Measurements from ENCODE around the gene SAP30BP.

The SAP30BP gene

DNA sequence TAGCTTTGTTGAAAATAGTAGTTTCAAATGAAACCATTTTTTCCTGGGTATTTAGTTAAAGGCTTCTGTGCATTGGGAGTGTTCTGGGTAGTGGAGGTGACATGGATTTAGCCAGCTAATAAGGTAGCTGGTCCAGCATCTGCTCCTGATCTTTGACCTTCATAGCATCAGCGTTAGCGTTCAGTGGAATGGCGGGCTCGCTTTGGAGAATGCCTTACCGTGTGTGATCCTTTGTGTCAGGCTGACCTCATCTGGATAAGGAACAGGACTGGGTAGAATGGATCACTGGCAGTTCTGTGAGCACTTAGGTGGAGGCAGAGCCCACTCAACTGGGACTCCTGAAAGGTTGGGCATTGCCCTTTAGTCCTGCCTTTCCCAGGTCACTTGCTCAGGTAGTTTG, 3.7 kb downstream of the SAP30BP start:
- in situ Hi-C loops (cut with HindIII; ENCODE audit: low sequenced_read_pairs), result no loop called here
- TF ChIP-seq, protein P1, sequence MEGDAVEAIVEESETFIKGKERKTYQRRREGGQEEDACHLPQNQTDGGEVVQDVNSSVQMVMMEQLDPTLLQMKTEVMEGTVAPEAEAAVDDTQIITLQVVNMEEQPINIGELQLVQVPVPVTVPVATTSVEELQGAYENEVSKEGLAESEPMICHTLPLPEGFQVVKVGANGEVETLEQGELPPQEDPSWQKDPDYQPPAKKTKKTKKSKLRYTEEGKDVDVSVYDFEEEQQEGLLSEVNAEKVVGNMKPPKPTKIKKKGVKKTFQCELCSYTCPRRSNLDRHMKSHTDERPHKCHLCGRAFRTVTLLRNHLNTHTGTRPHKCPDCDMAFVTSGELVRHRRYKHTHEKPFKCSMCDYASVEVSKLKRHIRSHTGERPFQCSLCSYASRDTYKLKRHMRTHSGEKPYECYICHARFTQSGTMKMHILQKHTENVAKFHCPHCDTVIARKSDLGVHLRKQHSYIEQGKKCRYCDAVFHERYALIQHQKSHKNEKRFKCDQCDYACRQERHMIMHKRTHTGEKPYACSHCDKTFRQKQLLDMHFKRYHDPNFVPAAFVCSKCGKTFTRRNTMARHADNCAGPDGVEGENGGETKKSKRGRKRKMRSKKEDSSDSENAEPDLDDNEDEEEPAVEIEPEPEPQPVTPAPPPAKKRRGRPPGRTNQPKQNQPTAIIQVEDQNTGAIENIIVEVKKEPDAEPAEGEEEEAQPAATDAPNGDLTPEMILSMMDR (IDR thresholded peaks at IDR 0.05; ENCODE audit: low read depth, low read length), result no peak
- H3K4me3 ChIP-seq (ENCODE audit: low read depth, low read length), result no peak overlapping the region
- no peak for DNase-seq (ENCODE audit: low read depth, low spot score)

- TF ChIP-seq, protein P1 (IDR thresholded peaks at IDR 0.05; ENCODE audit: low read depth, low read length), result no peak
- no peak overlapping the region for H3K4me3 ChIP-seq (ENCODE audit: low read depth, low read length)
- DNase-seq (ENCODE audit: low read depth, low spot score), result no peak
- in situ Hi-C loops (cut with HindIII; ENCODE audit: low sequenced_read_pairs), result no loop called here
These were observed 4.9 kb downstream of the SAP30BP start for GRCh38 chr17:75672011-75672410.

- DNase-seq (ENCODE audit: low read depth, low spot score), result no peak
- in situ Hi-C loops (cut with HindIII; ENCODE audit: low sequenced_read_pairs), result no loop called here
- no peak overlapping the region for H3K4me3 ChIP-seq (ENCODE audit: low read depth, low read length)
- TF ChIP-seq, protein P1 (IDR thresholded peaks at IDR 0.05; ENCODE audit: low read depth, low read length), result no peak
These were observed 6.3 kb downstream of the SAP30BP start for GRCh38 chr17:75673487-75673886.

GRCh38 chr17:75676461-75676860, 9.3 kb downstream of the SAP30BP start:
- no peak overlapping the region for H3K4me3 ChIP-seq (ENCODE audit: low read depth, low read length)
- no peak for DNase-seq (ENCODE audit: low read depth, low spot score)
- in situ Hi-C loops (cut with HindIII; ENCODE audit: low sequenced_read_pairs), result no loop called here
- TF ChIP-seq, protein P1 (IDR thresholded peaks at IDR 0.05; ENCODE audit: low read depth, low read length), result no peak

DNA sequence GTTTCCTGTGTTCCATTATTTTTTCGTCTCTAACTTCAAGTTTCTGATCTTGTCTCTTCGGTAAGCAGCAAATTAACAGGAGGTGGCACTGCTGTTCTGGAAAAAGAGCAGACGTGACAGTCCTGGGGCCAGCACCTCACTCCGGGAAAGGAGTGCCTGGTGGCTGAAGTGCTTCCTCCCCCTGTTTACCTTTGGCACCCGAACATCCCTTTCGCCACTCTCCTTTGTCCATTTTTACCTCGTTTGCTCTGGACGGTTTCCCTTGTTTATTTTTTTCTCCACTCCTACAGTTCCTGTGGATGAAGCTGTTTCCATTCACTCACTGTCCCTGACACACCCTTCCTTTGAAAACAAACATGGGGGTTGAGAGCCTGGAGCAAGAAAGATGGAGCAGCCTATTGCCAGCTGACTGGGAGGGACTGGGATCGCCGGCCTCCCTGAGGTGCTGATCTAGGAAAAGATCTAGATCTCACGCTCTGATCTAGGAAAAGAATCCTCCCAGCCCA, 12.6 kb downstream of the SAP30BP start:
- peak; percentile 64 for DNase-seq (ENCODE audit: low read depth, low spot score)
- no peak overlapping the region for H3K4me3 ChIP-seq (ENCODE audit: low read depth, low read length)
- in situ Hi-C loops (cut with HindIII; ENCODE audit: low sequenced_read_pairs), result no loop called here
- TF ChIP-seq, protein P1 (IDR thresholded peaks at IDR 0.05; ENCODE audit: low read depth, low read length), result peak; percentile 36

DNA sequence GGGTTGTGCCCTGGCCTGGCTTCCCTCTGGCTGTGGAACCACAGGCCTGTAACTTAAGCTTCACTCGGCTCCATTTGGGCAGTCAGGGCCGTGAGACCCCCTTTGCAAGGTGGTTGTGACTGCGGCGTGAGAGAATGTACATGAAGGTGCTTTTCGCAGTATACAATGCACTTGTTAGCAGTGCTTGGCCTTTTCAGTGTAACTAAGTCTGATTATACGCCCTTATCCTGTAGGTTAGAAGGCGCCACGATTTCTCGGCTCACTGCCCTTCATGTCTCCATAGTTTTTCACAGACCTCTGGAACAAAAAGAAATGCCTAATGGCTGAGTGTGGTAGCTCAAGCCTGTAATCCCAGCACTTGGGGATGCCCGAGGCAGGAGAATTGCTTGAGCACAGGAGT, 13.3 kb downstream of the SAP30BP start:
- TF ChIP-seq, protein P1 (IDR thresholded peaks at IDR 0.05; ENCODE audit: low read depth, low read length), result no peak
- DNase-seq (ENCODE audit: low read depth, low spot score), result no peak
- no peak overlapping the region for H3K4me3 ChIP-seq (ENCODE audit: low read depth, low read length)
- in situ Hi-C loops (cut with HindIII; ENCODE audit: low sequenced_read_pairs), result no loop called here

GRCh38 chr17:75681289-75681688, 14.2 kb downstream of the SAP30BP start:
- in situ Hi-C loops (cut with HindIII; ENCODE audit: low sequenced_read_pairs), result no loop called here
- H3K4me3 ChIP-seq (ENCODE audit: low read depth, low read length), result no peak overlapping the region
- peak; percentile 60 for DNase-seq (ENCODE audit: low read depth, low spot score)
- TF ChIP-seq, protein P1 (IDR thresholded peaks at IDR 0.05; ENCODE audit: low read depth, low read length), result no peak
